ENCODE data around the gene KAT2A. TPM values are rescaled to one million over a fixed set of nuclear protein-coding genes. Genes with fewer than 3 reads are reported as not detected.
A peak's percentile ranks its signal among the peaks of the same experiment; 100 is the strongest.

Gene KAT2A
- polyA plus RNA-seq, 3 donors, result 1.9 to 68.7 (median 2.0) TPM

DNA sequence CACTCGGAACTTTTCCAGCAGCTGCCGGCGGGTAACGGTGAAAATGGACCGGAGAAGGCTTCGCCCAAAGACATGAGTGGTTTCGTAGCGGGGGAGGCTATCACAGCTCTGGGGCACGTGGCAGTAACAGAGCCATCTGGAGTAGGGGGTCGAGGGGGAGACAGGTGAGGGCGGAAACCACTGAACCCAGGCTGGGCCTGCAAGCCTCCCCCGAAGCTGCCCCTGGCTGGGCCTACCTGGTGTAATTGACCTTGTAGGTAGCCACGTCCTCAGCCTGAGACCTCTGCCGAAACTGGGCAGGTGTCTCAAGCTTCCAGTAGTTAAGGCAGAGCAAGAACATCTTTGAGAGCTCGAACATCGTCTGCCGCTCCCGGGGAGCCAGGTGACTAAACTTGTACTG lies 1.9 kb downstream of the KAT2A start:
- H3K27me3 Mint-ChIP-seq (ENCODE audit: low read depth in 3 of 3), result no peaks in the 10 kb centered on the region
- no peak overlapping the region for H3K9ac ChIP-seq (ENCODE audit: insufficient read depth, low read length, poor library complexity, severe bottlenecking)
- no peak overlapping the region for H3K4me3 ChIP-seq (replicated peaks in 1 of 3; ENCODE audit: low read depth in 2 of 3, low read length in 3 of 3)
- peaks cover 9 to 16% of the 10 kb centered on the region in 2 donors for H3K4me1 ChIP-seq (ENCODE audit: control insufficient read depth in 1 of 2, insufficient read depth in 2 of 2, low read length in 2 of 2)
- H3K4me2 ChIP-seq (replicated peaks; ENCODE audit: extremely low read depth, low read length, poor library complexity, severe bottlenecking), result no peak overlapping the region
- H3K36me3 ChIP-seq (replicated peaks in 1 of 2; ENCODE audit: control insufficient read depth in 1 of 2, insufficient read depth in 2 of 2, low read length in 2 of 2), result peaks cover 2 to 8% of the 10 kb centered on the region in 2 donors
- H3K79me2 ChIP-seq (ENCODE audit: insufficient read depth, low read length), result no peaks in the 10 kb centered on the region
- H3K36me3 Mint-ChIP-seq, result peaks cover 22 to 35% of the 10 kb centered on the region in 2 donors
- TF ChIP-seq, protein P1, sequence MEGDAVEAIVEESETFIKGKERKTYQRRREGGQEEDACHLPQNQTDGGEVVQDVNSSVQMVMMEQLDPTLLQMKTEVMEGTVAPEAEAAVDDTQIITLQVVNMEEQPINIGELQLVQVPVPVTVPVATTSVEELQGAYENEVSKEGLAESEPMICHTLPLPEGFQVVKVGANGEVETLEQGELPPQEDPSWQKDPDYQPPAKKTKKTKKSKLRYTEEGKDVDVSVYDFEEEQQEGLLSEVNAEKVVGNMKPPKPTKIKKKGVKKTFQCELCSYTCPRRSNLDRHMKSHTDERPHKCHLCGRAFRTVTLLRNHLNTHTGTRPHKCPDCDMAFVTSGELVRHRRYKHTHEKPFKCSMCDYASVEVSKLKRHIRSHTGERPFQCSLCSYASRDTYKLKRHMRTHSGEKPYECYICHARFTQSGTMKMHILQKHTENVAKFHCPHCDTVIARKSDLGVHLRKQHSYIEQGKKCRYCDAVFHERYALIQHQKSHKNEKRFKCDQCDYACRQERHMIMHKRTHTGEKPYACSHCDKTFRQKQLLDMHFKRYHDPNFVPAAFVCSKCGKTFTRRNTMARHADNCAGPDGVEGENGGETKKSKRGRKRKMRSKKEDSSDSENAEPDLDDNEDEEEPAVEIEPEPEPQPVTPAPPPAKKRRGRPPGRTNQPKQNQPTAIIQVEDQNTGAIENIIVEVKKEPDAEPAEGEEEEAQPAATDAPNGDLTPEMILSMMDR (IDR thresholded peaks at IDR 0.05), result no peak
- no peaks in the 10 kb centered on the region for H3K9me3 Mint-ChIP-seq
- no peak overlapping the region for H3K27ac ChIP-seq (ENCODE audit: low read depth in 1 of 2, low read length in 2 of 2)
- no peaks in the 10 kb centered on the region for H3K9me3 ChIP-seq (replicated peaks in 1 of 2; ENCODE audit: control insufficient read depth in 1 of 2, insufficient read depth in 1 of 2, low read length in 2 of 2)
- no peak for DNase-seq
- no peaks in the 10 kb centered on the region for H4K20me1 ChIP-seq (ENCODE audit: insufficient read depth, low read length)
- no peak overlapping the region for H3K4me3 Mint-ChIP-seq
- H3K27me3 ChIP-seq (ENCODE audit: control insufficient read depth in 2 of 2, insufficient read depth in 2 of 2, low read length in 2 of 2), result no peaks in the 10 kb centered on the region
- WGBS (ENCODE audit: insufficient coverage), result 96% methylated on average over 11 of the region's 18 CpGs
- peaks cover 27% of the 10 kb centered on the region for H3K4me1 Mint-ChIP-seq
- H3K27ac Mint-ChIP-seq, result no peak overlapping the region
- no peak overlapping the region for H2AFZ ChIP-seq (ENCODE audit: insufficient read depth, low read depth, low read length, poor library complexity, severe bottlenecking)
- intact Hi-C loops (cut with micrococcal nuclease), result loop anchor here in 1 of 2 donors (5.0 kb wide), 1 partner anchor 92 kb away; no protein-coding TSS in a partner anchor

DNA sequence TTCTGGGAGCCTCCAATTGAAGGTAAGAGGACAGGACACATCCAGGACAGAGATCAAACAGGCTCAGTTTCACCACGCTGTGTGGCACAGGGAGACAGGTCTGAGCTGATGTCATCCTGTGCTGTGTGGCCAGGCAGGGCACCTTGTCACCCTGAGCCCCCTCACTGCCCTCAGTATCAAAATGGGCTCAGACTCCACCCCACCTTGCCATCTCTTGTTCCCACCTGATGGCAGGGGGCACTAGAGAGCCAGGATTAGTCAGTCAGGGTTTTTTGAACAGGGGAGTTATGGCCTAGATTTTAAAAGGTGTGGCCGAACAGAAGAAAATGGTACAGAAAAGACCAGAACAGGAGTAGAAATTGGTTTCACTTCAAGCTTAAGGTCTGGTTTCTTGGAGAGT lies 2.6 kb downstream of the KAT2A start:
- Histone ChIP-seq H3K4me2 (replicated peaks; ENCODE audit: extremely low read depth, low read length, poor library complexity, severe bottlenecking) (no peak overlapping the region), H3K4me1 (ENCODE audit: control insufficient read depth in 1 of 2, insufficient read depth in 2 of 2, low read length in 2 of 2) (peaks cover 9 to 16% of the 10 kb centered on the region in 2 donors), H3K36me3 (replicated peaks in 1 of 2; ENCODE audit: control insufficient read depth in 1 of 2, insufficient read depth in 2 of 2, low read length in 2 of 2) (peaks cover 0 to 8% of the 10 kb centered on the region in 2 donors), H3K27ac (ENCODE audit: low read depth in 1 of 2, low read length in 2 of 2) (no peak overlapping the region), H3K9me3 (replicated peaks in 1 of 2; ENCODE audit: control insufficient read depth in 1 of 2, insufficient read depth in 1 of 2, low read length in 2 of 2) (no peaks in the 10 kb centered on the region), H2AFZ (ENCODE audit: insufficient read depth, low read depth, low read length, poor library complexity, severe bottlenecking) (no peak overlapping the region), H3K9ac (ENCODE audit: insufficient read depth, low read length, poor library complexity, severe bottlenecking) (no peak overlapping the region), H3K4me3 (replicated peaks in 1 of 3; ENCODE audit: low read depth in 2 of 3, low read length in 3 of 3) (no peak overlapping the region), H3K27me3 (ENCODE audit: control insufficient read depth in 2 of 2, insufficient read depth in 2 of 2, low read length in 2 of 2) (no peaks in the 10 kb centered on the region), H4K20me1 (ENCODE audit: insufficient read depth, low read length) (no peaks in the 10 kb centered on the region), H3K79me2 (ENCODE audit: insufficient read depth, low read length) (no peaks in the 10 kb centered on the region)
- Mint-ChIP-seq H3K4me3 (no peak overlapping the region), H3K4me1 (peaks cover 27% of the 10 kb centered on the region), H3K36me3 (peaks cover 22 to 34% of the 10 kb centered on the region in 2 donors), H3K9me3 (no peaks in the 10 kb centered on the region), H3K27me3 (ENCODE audit: low read depth in 3 of 3) (no peaks in the 10 kb centered on the region), H3K27ac (peak overlapping the region in 1 of 7 donors; percentile 43)
- no peak for DNase-seq
- TF ChIP-seq, protein P1 (IDR thresholded peaks at IDR 0.05), result peak; percentile 33
- intact Hi-C loops (cut with micrococcal nuclease), result loop anchor here in 1 of 2 donors (5.0 kb wide), 1 partner anchor 91 kb away; no protein-coding TSS in a partner anchor
- 89% methylated on average over 2 of the region's 2 CpGs for whole genome bisulfite sequencing (ENCODE audit: insufficient coverage)

All from CD14-positive monocyte (primary cell).